GM23338 (cell line): ENCODE measurements around the gene CFAP100. TPM values are rescaled to one million over a fixed set of nuclear protein-coding genes. Genes with fewer than 3 reads are reported as not detected.

Experiments used
- ATAC-seq: fragments of 200-7000 bp; cut with Tn5 transposase; 3 replicates; pipeline ENCODE4 v1.9.1; 2020
- DNase-seq: peaks from one replicate; pipeline ENCODE4 v3.0.0-alpha.2; 2015; ENCODE audit warnings: low spot score
- H2AFZ ChIP-seq: fragments of 200-600 bp; sonication (generic); 2 replicates; pipeline ENCODE4 v1.8.0; 2016; ENCODE audit warnings: antibody characterized with exemption, mild to moderate bottlenecking, moderate library complexity
- H3F3A ChIP-seq: fragments of 200-600 bp; sonication (generic); replicated peaks from 2 replicates; pipeline ENCODE4 v1.8.0; 2017; ENCODE audit warnings: antibody characterized with exemption, mixed run types, low read depth
- H3K27ac ChIP-seq: fragments of 200-600 bp; sonication (generic); 2 replicates; pipeline ENCODE4 v1.6.1; 2016; ENCODE audit warnings: low read depth
- H3K27me3 ChIP-seq: fragments of 200-600 bp; sonication (generic); 2 replicates; pipeline ENCODE4 v1.8.0; 2016; ENCODE audit warnings: mild to moderate bottlenecking, mixed run types, moderate library complexity; ENCODE audit not compliant: insufficient read depth
- H3K36me3 ChIP-seq: fragments of 200-600 bp; sonication (generic); 2 replicates; pipeline ENCODE4 v1.8.0; 2016; ENCODE audit warnings: mild to moderate bottlenecking; ENCODE audit not compliant: insufficient read depth
- H3K4me1 ChIP-seq: fragments of 200-600 bp; sonication (generic); 2 replicates; pipeline ENCODE4 v1.8.0; 2016; ENCODE audit warnings: mild to moderate bottlenecking, moderate library complexity; ENCODE audit not compliant: insufficient read depth
- H3K4me2 ChIP-seq: fragments of 200-600 bp; sonication (generic); 2 replicates; pipeline ENCODE4 v1.7.1; 2017; ENCODE audit warnings: mixed run types
- H3K4me3 ChIP-seq: fragments of 200-600 bp; sonication (generic); 2 replicates; pipeline ENCODE4 v1.6.1; 2016; ENCODE audit warnings: mixed run types
- H3K79me2 ChIP-seq: fragments of 200-600 bp; sonication (generic); replicated peaks from 2 replicates; pipeline ENCODE4 v1.8.0; 2017; ENCODE audit warnings: mild to moderate bottlenecking; ENCODE audit not compliant: insufficient read depth
- H3K9me2 ChIP-seq: fragments of 200-600 bp; sonication (generic); 2 replicates; pipeline ENCODE4 v1.8.0; 2017; ENCODE audit not compliant: insufficient read depth
- H4K20me1 ChIP-seq: fragments of 200-600 bp; sonication (generic); replicated peaks from 2 replicates; pipeline ENCODE4 v1.8.0; 2017; ENCODE audit warnings: mild to moderate bottlenecking; ENCODE audit not compliant: insufficient read depth
- H3K27ac Mint-ChIP-seq: 2 replicates; pipeline ENCODE4 v1.8.0; 2020; ENCODE audit warnings: inconsistent platforms, mild to moderate bottlenecking, moderate library complexity, mixed read lengths
- H3K27me3 Mint-ChIP-seq: 3 replicates; pipeline ENCODE4 v1.8.0; 2022; ENCODE audit warnings: low read depth, mild to moderate bottlenecking, moderate library complexity, mixed read lengths, inconsistent platforms; ENCODE audit not compliant: insufficient read depth, poor library complexity
- H3K36me3 Mint-ChIP-seq: 3 replicates; pipeline ENCODE4 v1.8.0; 2021; ENCODE audit warnings: low read depth, mild to moderate bottlenecking, inconsistent platforms, moderate library complexity, mixed read lengths
- H3K4me1 Mint-ChIP-seq: 3 replicates; pipeline ENCODE4 v1.8.0; 2020; ENCODE audit warnings: mild to moderate bottlenecking, inconsistent platforms, mixed read lengths
- H3K4me3 Mint-ChIP-seq: 3 replicates; pipeline ENCODE4 v1.8.0; 2021; ENCODE audit warnings: moderate library complexity, mild to moderate bottlenecking, inconsistent platforms, mixed read lengths
- H3K9me3 Mint-ChIP-seq: 3 replicates; pipeline ENCODE4 v1.8.0; 2020; ENCODE audit warnings: moderate library complexity, mild to moderate bottlenecking, inconsistent platforms, mixed read lengths
- CREB1 ChIP-seq: fragments of 250-450 bp; sonication (Bioruptor Pico); IDR thresholded peaks from 2 replicates; pipeline ENCODE4 v1.5.0; 2020; ENCODE audit warnings: low read depth, mild to moderate bottlenecking, moderate library complexity
- EZH2 ChIP-seq: fragments of 200-600 bp; sonication (generic); IDR thresholded peaks from one replicate; pipeline ENCODE4 v1.8.0; 2017; ENCODE audit warnings: antibody characterized with exemption, mild to moderate bottlenecking, low read depth; ENCODE audit not compliant: unreplicated experiment
- EZH2phosphoT487 ChIP-seq: fragments of 200-600 bp; sonication (generic); IDR thresholded peaks from one replicate; pipeline ENCODE4 v1.8.1; 2018; ENCODE audit warnings: antibody characterized with exemption; ENCODE audit not compliant: unreplicated experiment
- JUNB ChIP-seq: IDR thresholded peaks from one replicate; pipeline ENCODE4 v1.6.1; 2016; ENCODE audit warnings: antibody characterized with exemption; ENCODE audit not compliant: unreplicated experiment
- NANOG ChIP-seq: IDR thresholded peaks from 2 replicates; pipeline ENCODE4 v1.6.1; 2016; ENCODE audit warnings: antibody characterized with exemption, borderline replicate concordance
- POLR2AphosphoS5 ChIP-seq: IDR thresholded peaks from 2 replicates; pipeline ENCODE4 v1.6.1; 2016; ENCODE audit warnings: antibody characterized with exemption, low read depth
- STAT1 ChIP-seq: IDR thresholded peaks from one replicate; pipeline ENCODE4 v1.6.1; 2016; ENCODE audit warnings: antibody characterized with exemption; ENCODE audit not compliant: unreplicated experiment
- ZNF114 ChIP-seq: fragments of 250-450 bp; sonication (Bioruptor Pico); IDR thresholded peaks from 2 replicates; pipeline ENCODE4 v1.5.0; 2020; ENCODE audit warnings: mild to moderate bottlenecking, moderate library complexity
- ZNF331 ChIP-seq: fragments of 250-450 bp; sonication (Bioruptor Pico); IDR thresholded peaks from 2 replicates; pipeline ENCODE4 v1.5.0; 2020; ENCODE audit warnings: low read depth, mild to moderate bottlenecking, moderate library complexity
- polyA plus RNA-seq: library from polyadenylated mRNA; unstranded; fragments of >200 nt; fragmentation: Nextera tagmentation; extraction: Ambion mirVana; gene quantifications from 2 replicates; pipeline ENCODE4 v1.2.1, GENCODE V29; 2016
- total RNA-seq: library from RNA; depleted of rRNA; stranded (reverse); fragments of >200 nt; shearing (Covaris generic); gene quantifications from 2 replicates; pipeline ENCODE4 v1.2.3, GENCODE V29; 2014
- TF ChIP-seq, protein P1 (sequence below): IDR thresholded peaks from 2 replicates; pipeline ENCODE4 v1.6.1; 2016; ENCODE audit warnings: antibody characterized with exemption
- TF ChIP-seq, protein P2 (sequence below): IDR thresholded peaks from one replicate; pipeline ENCODE4 v1.6.1; 2018; ENCODE audit warnings: antibody characterized with exemption; ENCODE audit not compliant: unreplicated experiment
- TF ChIP-seq, protein P3 (sequence below), 2 experiments: fragments of 200-600 bp in 1 of 2; sonication (generic) in 1 of 2; conservative IDR thresholded peaks; 2 replicates each; pipeline versions ENCODE4 v1.5.1 to v1.6.1; 2016 to 2017; ENCODE audit warnings: antibody characterized with exemption in 2 of 2, low read depth in 2 of 2, mild to moderate bottlenecking in 2 of 2, moderate library complexity in 1 of 2

The CFAP100 gene
- total and polyA plus RNA-seq, 2 experiments from 2014 or later, result 0.07 TPM; not detected in 1

DNA sequence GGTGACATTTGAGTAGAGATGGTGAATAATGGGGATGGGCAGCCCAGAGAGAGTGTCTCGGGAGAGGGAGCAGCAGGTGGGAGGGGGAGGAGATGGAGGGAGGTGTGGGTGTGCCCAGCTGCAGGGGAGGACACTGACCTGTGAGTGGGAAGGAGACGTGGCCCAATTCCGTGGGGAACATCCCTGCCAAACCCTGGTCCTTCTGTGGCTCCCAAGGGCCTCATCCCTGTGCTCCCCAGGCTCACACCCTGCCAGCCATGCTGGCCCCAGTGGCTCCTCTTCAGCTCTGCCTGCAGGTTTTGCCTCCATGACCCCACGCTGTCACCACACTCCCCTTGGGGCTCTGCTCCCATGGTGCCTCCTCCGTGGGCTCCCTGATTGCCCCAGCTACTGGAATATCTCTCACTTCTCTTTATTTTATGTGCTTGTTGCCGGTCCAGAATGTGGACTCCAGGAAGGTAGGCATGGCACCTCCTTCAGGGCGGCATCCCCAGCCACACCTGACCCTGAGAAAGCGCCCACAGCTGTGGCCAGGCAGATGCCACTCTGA, 7.0 kb downstream of the CFAP100 start (continued):
- TF ChIP-seq, protein P1, sequence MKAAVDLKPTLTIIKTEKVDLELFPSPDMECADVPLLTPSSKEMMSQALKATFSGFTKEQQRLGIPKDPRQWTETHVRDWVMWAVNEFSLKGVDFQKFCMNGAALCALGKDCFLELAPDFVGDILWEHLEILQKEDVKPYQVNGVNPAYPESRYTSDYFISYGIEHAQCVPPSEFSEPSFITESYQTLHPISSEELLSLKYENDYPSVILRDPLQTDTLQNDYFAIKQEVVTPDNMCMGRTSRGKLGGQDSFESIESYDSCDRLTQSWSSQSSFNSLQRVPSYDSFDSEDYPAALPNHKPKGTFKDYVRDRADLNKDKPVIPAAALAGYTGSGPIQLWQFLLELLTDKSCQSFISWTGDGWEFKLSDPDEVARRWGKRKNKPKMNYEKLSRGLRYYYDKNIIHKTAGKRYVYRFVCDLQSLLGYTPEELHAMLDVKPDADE, result no peak
- TF ChIP-seq JUNB, result no peak
- TF ChIP-seq, protein P2, sequence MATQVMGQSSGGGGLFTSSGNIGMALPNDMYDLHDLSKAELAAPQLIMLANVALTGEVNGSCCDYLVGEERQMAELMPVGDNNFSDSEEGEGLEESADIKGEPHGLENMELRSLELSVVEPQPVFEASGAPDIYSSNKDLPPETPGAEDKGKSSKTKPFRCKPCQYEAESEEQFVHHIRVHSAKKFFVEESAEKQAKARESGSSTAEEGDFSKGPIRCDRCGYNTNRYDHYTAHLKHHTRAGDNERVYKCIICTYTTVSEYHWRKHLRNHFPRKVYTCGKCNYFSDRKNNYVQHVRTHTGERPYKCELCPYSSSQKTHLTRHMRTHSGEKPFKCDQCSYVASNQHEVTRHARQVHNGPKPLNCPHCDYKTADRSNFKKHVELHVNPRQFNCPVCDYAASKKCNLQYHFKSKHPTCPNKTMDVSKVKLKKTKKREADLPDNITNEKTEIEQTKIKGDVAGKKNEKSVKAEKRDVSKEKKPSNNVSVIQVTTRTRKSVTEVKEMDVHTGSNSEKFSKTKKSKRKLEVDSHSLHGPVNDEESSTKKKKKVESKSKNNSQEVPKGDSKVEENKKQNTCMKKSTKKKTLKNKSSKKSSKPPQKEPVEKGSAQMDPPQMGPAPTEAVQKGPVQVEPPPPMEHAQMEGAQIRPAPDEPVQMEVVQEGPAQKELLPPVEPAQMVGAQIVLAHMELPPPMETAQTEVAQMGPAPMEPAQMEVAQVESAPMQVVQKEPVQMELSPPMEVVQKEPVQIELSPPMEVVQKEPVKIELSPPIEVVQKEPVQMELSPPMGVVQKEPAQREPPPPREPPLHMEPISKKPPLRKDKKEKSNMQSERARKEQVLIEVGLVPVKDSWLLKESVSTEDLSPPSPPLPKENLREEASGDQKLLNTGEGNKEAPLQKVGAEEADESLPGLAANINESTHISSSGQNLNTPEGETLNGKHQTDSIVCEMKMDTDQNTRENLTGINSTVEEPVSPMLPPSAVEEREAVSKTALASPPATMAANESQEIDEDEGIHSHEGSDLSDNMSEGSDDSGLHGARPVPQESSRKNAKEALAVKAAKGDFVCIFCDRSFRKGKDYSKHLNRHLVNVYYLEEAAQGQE, result no peak
- TF ChIP-seq NANOG, result no peak
- no peak for TF ChIP-seq POLR2AphosphoS5
- no peak for TF ChIP-seq ZNF114 (CRISPR knock-in tag)
- TF ChIP-seq EZH2, result no peak
- no peak for TF ChIP-seq EZH2phosphoT487
- TF ChIP-seq, protein P3, sequence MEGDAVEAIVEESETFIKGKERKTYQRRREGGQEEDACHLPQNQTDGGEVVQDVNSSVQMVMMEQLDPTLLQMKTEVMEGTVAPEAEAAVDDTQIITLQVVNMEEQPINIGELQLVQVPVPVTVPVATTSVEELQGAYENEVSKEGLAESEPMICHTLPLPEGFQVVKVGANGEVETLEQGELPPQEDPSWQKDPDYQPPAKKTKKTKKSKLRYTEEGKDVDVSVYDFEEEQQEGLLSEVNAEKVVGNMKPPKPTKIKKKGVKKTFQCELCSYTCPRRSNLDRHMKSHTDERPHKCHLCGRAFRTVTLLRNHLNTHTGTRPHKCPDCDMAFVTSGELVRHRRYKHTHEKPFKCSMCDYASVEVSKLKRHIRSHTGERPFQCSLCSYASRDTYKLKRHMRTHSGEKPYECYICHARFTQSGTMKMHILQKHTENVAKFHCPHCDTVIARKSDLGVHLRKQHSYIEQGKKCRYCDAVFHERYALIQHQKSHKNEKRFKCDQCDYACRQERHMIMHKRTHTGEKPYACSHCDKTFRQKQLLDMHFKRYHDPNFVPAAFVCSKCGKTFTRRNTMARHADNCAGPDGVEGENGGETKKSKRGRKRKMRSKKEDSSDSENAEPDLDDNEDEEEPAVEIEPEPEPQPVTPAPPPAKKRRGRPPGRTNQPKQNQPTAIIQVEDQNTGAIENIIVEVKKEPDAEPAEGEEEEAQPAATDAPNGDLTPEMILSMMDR (conservative IDR thresholded peaks at IDR 0.05; ENCODE audit: low read depth in 2 of 2), result no peak
- TF ChIP-seq STAT1, result no peak
- no peak for TF ChIP-seq ZNF331 (CRISPR knock-in tag)

- no peak for DNase-seq
- no peaks in the 10 kb centered on the region for H4K20me1 ChIP-seq
- H3K27me3 Mint-ChIP-seq, result peaks cover 3% of the 10 kb centered on the region
- peaks cover 19% of the 10 kb centered on the region for H3K4me1 Mint-ChIP-seq
- no peak for TF ChIP-seq CREB1 (CRISPR knock-in tag)
- TF ChIP-seq, protein P3 (conservative IDR thresholded peaks at IDR 0.05; ENCODE audit: low read depth in 2 of 2), result no peak
- no peak for TF ChIP-seq POLR2AphosphoS5
- TF ChIP-seq EZH2phosphoT487, result no peak
- TF ChIP-seq ZNF114 (CRISPR knock-in tag), result no peak
- TF ChIP-seq, protein P2, result no peak
- TF ChIP-seq NANOG, result no peak
- TF ChIP-seq STAT1, result no peak
- H3K9me2 ChIP-seq, result no peaks in the 10 kb centered on the region; the same call in 1 of the 2 replicates
- H2AFZ ChIP-seq, result peak overlapping the region; percentile 14; the same call in 1 of the 2 replicates
- H3K4me3 ChIP-seq, result no peak overlapping the region
- no peak overlapping the region for H3K27ac ChIP-seq
- H3K4me1 ChIP-seq, result no peaks in the 10 kb centered on the region
- H3K27ac Mint-ChIP-seq, result no peak overlapping the region
- H3K9me3 Mint-ChIP-seq, result no peaks in the 10 kb centered on the region
- H3K4me3 Mint-ChIP-seq, result no peak overlapping the region
- no peaks in the 10 kb centered on the region for H3K27me3 ChIP-seq
- H3K36me3 ChIP-seq, result no peaks in the 10 kb centered on the region
- no peak overlapping the region for H3K4me2 ChIP-seq
- no peaks in the 10 kb centered on the region for H3F3A ChIP-seq
- no peaks in the 10 kb centered on the region; the same call in 2 of the 3 replicates for H3K36me3 Mint-ChIP-seq
- H3K79me2 ChIP-seq, result no peaks in the 10 kb centered on the region
- no peak for ATAC-seq
Observed at GRCh38 chr3:126402178-126402577, 7.5 kb downstream of the CFAP100 start.
